Measurements from ENCODE around the gene NLRC4. TPM values are rescaled to one million over a fixed set of nuclear protein-coding genes. Genes with fewer than 3 reads are reported as not detected.

The NLRC4 gene
- polyA plus RNA-seq, 2 of the 4 experiments (the other 2 are of a cell fraction): 0.01 TPM; not detected in 1

DNA sequence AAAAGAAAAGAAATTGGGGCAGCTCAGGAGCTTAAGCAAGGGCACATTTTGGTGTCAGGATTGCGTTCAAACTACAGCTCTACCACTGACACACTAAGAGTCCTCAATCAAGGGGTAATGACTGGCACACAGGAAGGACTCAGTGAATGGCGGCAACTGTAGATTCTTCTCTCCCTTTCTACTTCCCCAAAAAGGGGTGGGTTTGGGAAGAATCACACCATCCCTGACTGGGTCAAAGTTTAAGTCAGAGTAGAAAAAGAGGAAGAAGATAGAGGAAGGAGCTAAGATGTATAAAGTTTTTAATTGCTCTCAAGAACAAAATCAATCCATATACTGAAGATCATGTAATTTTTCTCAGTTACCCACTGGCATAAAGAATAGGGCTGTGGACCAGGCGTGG is 2.6 kb downstream of the NLRC4 start:
- DNase-seq (ENCODE audit: low read depth in 1 of 2, low spot score in 1 of 2) (no peak), FAIRE-seq (no peak), ATAC-seq (no peak)
- no peak overlapping the region for H3K4me3 ChIP-seq
- ChIA-PET CTCF (no interaction called here), POLR2A (no interaction called here)
- H3K4me1 ChIP-seq: no peaks in the 10 kb centered on the region
- WGBS (ENCODE audit: missing lambda C conversion rate): 81% methylated on average over 3 of the region's 3 CpGs
- no peaks in the 10 kb centered on the region for H3K9me3 ChIP-seq
- TF ChIP-seq MAFK (IDR thresholded peaks at IDR 0.05; ENCODE audit: partially characterized antibody) (no peak), NFE2L2 (conservative IDR thresholded peaks at IDR 0.05; ENCODE audit: low read length) (no peak), CBX2 (IDR thresholded peaks at IDR 0.05; ENCODE audit: borderline replicate concordance, low read depth) (no peak), EHF (CRISPR knock-in tag; IDR thresholded peaks at IDR 0.05) (no peak), CEBPB (IDR thresholded peaks at IDR 0.05) (no peak), CHD2 (IDR thresholded peaks at IDR 0.05; ENCODE audit: low read length, partially characterized antibody) (no peak), RCOR1 (IDR thresholded peaks at IDR 0.05; ENCODE audit: low read depth, low read length) (no peak), KDM5A (IDR thresholded peaks at IDR 0.05) (no peak), EP300 (IDR thresholded peaks at IDR 0.05) (no peak), GATA3 (IDR thresholded peaks at IDR 0.05; ENCODE audit: borderline replicate concordance) (no peak), EHMT2 (IDR thresholded peaks at IDR 0.05; ENCODE audit: low read depth) (no peak), RAD21 (conservative IDR thresholded peaks at IDR 0.05 in 1 of 2, IDR thresholded peaks at IDR 0.05 in 1 of 2) (no peak), CHD4 (IDR thresholded peaks at IDR 0.05; ENCODE audit: borderline replicate concordance) (no peak), ZC3H11A (IDR thresholded peaks at IDR 0.05) (no peak), RARB (CRISPR knock-in tag; IDR thresholded peaks at IDR 0.05) (no peak), MAZ (IDR thresholded peaks at IDR 0.05; ENCODE audit: borderline replicate concordance, low read depth, low read length) (no peak)
- TF ChIP-seq, protein P1, sequence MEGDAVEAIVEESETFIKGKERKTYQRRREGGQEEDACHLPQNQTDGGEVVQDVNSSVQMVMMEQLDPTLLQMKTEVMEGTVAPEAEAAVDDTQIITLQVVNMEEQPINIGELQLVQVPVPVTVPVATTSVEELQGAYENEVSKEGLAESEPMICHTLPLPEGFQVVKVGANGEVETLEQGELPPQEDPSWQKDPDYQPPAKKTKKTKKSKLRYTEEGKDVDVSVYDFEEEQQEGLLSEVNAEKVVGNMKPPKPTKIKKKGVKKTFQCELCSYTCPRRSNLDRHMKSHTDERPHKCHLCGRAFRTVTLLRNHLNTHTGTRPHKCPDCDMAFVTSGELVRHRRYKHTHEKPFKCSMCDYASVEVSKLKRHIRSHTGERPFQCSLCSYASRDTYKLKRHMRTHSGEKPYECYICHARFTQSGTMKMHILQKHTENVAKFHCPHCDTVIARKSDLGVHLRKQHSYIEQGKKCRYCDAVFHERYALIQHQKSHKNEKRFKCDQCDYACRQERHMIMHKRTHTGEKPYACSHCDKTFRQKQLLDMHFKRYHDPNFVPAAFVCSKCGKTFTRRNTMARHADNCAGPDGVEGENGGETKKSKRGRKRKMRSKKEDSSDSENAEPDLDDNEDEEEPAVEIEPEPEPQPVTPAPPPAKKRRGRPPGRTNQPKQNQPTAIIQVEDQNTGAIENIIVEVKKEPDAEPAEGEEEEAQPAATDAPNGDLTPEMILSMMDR (IDR thresholded peaks at IDR 0.05): no peak
- TF ChIP-seq, protein P2, sequence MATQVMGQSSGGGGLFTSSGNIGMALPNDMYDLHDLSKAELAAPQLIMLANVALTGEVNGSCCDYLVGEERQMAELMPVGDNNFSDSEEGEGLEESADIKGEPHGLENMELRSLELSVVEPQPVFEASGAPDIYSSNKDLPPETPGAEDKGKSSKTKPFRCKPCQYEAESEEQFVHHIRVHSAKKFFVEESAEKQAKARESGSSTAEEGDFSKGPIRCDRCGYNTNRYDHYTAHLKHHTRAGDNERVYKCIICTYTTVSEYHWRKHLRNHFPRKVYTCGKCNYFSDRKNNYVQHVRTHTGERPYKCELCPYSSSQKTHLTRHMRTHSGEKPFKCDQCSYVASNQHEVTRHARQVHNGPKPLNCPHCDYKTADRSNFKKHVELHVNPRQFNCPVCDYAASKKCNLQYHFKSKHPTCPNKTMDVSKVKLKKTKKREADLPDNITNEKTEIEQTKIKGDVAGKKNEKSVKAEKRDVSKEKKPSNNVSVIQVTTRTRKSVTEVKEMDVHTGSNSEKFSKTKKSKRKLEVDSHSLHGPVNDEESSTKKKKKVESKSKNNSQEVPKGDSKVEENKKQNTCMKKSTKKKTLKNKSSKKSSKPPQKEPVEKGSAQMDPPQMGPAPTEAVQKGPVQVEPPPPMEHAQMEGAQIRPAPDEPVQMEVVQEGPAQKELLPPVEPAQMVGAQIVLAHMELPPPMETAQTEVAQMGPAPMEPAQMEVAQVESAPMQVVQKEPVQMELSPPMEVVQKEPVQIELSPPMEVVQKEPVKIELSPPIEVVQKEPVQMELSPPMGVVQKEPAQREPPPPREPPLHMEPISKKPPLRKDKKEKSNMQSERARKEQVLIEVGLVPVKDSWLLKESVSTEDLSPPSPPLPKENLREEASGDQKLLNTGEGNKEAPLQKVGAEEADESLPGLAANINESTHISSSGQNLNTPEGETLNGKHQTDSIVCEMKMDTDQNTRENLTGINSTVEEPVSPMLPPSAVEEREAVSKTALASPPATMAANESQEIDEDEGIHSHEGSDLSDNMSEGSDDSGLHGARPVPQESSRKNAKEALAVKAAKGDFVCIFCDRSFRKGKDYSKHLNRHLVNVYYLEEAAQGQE (IDR thresholded peaks at IDR 0.05): no peak
- TF ChIP-seq, protein P3, sequence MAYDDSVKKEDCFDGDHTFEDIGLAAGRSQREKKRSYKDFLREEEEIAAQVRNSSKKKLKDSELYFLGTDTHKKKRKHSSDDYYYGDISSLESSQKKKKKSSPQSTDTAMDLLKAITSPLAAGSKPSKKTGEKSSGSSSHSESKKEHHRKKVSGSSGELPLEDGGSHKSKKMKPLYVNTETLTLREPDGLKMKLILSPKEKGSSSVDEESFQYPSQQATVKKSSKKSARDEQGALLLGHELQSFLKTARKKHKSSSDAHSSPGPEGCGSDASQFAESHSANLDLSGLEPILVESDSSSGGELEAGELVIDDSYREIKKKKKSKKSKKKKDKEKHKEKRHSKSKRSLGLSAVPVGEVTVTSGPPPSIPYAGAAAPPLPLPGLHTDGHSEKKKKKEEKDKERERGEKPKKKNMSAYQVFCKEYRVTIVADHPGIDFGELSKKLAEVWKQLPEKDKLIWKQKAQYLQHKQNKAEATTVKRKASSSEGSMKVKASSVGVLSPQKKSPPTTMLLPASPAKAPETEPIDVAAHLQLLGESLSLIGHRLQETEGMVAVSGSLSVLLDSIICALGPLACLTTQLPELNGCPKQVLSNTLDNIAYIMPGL (CRISPR knock-in tag; IDR thresholded peaks at IDR 0.05; ENCODE audit: borderline replicate concordance): no peak
- no peak overlapping the region for H3K4me2 ChIP-seq
- no peak overlapping the region for H3K27ac ChIP-seq

DNA sequence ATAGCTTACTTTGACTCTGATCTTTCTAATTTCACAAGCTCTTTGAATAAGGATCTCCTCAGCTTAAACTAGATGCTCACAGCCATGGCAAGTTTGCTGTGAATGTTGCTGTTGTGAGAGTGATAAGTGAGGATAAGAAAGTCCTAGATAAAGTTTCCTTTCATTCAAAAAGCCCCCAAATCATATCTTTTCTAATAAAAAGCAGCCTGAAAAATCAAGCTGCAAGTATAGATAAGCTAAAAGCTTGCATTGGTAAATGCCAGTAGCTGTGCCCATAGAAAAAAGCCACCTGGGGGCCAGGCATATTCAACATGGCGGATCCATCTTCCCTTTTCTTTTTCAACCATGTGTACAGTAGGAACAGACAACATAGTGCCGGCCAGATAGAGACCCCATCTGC is 4.3 kb downstream of the NLRC4 start:
- H3K27ac ChIP-seq: no peak overlapping the region
- H3K4me1 ChIP-seq: no peaks in the 10 kb centered on the region
- ATAC-seq: no peak
- no peak overlapping the region for H3K4me3 ChIP-seq
- WGBS (ENCODE audit: missing lambda C conversion rate): 49% methylated on average over 2 of the region's 2 CpGs
- H3K9me3 ChIP-seq: no peaks in the 10 kb centered on the region
- TF ChIP-seq PHF8 (IDR thresholded peaks at IDR 0.05; ENCODE audit: borderline replicate concordance, low read depth) (no peak), ZC3H11A (IDR thresholded peaks at IDR 0.05) (no peak), FOSL2 (IDR thresholded peaks at IDR 0.05) (no peak), FOSL2 (CRISPR knock-in tag; IDR thresholded peaks at IDR 0.05) (no peak), EHMT2 (IDR thresholded peaks at IDR 0.05; ENCODE audit: low read depth) (no peak), KDM1A (IDR thresholded peaks at IDR 0.05; ENCODE audit: low read depth) (no peak), CEBPB (IDR thresholded peaks at IDR 0.05) (no peak), EHF (CRISPR knock-in tag; IDR thresholded peaks at IDR 0.05) (no peak), RAD21 (conservative IDR thresholded peaks at IDR 0.05 in 1 of 2, IDR thresholded peaks at IDR 0.05 in 1 of 2) (no peak)
- TF ChIP-seq, protein P4, sequence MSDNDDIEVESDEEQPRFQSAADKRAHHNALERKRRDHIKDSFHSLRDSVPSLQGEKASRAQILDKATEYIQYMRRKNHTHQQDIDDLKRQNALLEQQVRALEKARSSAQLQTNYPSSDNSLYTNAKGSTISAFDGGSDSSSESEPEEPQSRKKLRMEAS (IDR thresholded peaks at IDR 0.05): no peak
- DNase-seq (ENCODE audit: low read depth in 1 of 2, low spot score in 1 of 2): no peak
- POLR2A ChIA-PET: no interaction called here
- H3K4me2 ChIP-seq: no peak overlapping the region
- no peak for FAIRE-seq
- CTCF ChIA-PET: no interaction called here
